H1 (cell line): ENCODE measurements around the gene TMEM185B. TPM values are rescaled to one million over a fixed set of nuclear protein-coding genes. Genes with fewer than 3 reads are reported as not detected.
"Not testable (repeated sequence)": the region's sequence is repeated elsewhere in the genome, so short reads cannot be mapped to it uniquely, and the experiment has no call there.

ENCODE experiments used
- CTCF ChIA-PET: fragments of 300-600 bp; sonication (Branson Sonifier 250); formaldehyde crosslinking; loops from one replicate; lab custom pipeline; 2021; ENCODE audit not compliant: partially characterized antibody; lab: Charles Lee
- POLR2A ChIA-PET: fragments of 300-600 bp; sonication (Branson Sonifier 250); formaldehyde crosslinking; loops from one replicate; lab custom pipeline; 2021; ENCODE audit warnings: inconsistent platforms; ENCODE audit not compliant: partially characterized antibody; lab: Charles Lee
- DNase-seq, 2 experiments: peaks; one replicate each; pipeline versions ENCODE4 v3.0.0 to v3.0.0-alpha.2; 2010 to 2022; ENCODE audit warnings: low spot score in 2 of 2, low read depth in 1 of 2, mixed read lengths in 1 of 2
- FAIRE-seq: peaks from 2 replicates; lab custom pipeline; 2011; peaks lifted over from hg19 to GRCh38; lab: Jason Lieb, UNC
- H2AFZ ChIP-seq: 2 replicates; pipeline ENCODE4 v1.8.1; 2012; ENCODE audit warnings: low read length, inconsistent platforms
- H2AK5ac ChIP-seq: 2 replicates; pipeline ENCODE4 v1.6.1; 2013; ENCODE audit warnings: low read depth, low read length
- H2BK120ac ChIP-seq: replicated peaks from 2 replicates; pipeline ENCODE3; 2013; ENCODE audit warnings: low read depth, low read length, inconsistent platforms
- H2BK12ac ChIP-seq: 2 replicates; pipeline ENCODE4 v1.6.1; 2013; ENCODE audit warnings: low read depth, low read length
- H2BK15ac ChIP-seq: 2 replicates; pipeline ENCODE4 v1.6.1; 2013; ENCODE audit warnings: low read length
- H2BK20ac ChIP-seq: 2 replicates; pipeline ENCODE4 v1.6.1; 2013; ENCODE audit warnings: low read length
- H2BK5ac ChIP-seq: 2 replicates; pipeline ENCODE4 v1.6.1; 2013; ENCODE audit warnings: low read depth, low read length
- H3K14ac ChIP-seq: 2 replicates; pipeline ENCODE4 v1.6.1; 2013; ENCODE audit warnings: inconsistent platforms; ENCODE audit not compliant: insufficient read length
- H3K18ac ChIP-seq: 2 replicates; pipeline ENCODE4 v1.6.1; 2013; ENCODE audit warnings: low read length; ENCODE audit errors: extremely low read depth
- H3K23ac ChIP-seq: 2 replicates; pipeline ENCODE4 v1.6.1; 2013; ENCODE audit warnings: inconsistent platforms; ENCODE audit not compliant: insufficient read length
- H3K23me2 ChIP-seq: 2 replicates; pipeline ENCODE4 v1.6.1; 2013; ENCODE audit warnings: low read depth, low read length
- H3K27ac ChIP-seq: 2 replicates; pipeline ENCODE4 v1.6.1; 2011; ENCODE audit warnings: low read depth, low read length, inconsistent platforms
- H3K27me3 ChIP-seq, 4 experiments: replicated peaks in 1 of 4; 1 replicate in 1 of 4; 2 replicates in 3 of 4; pipeline versions ENCODE4 v1.6.1 to v1.8.1; 2011 to 2013; ENCODE audit warnings: low read length in 3 of 4, mild to moderate bottlenecking in 3 of 4, inconsistent platforms in 2 of 4, mixed read lengths in 2 of 4, moderate library complexity in 1 of 4; ENCODE audit not compliant: control insufficient read depth in 3 of 4, insufficient read depth in 3 of 4; ENCODE audit errors: extremely low read depth in 1 of 4
- H3K36me3 ChIP-seq, 4 experiments: 2 replicates each; pipeline versions ENCODE4 v1.6.1 to v1.8.1; 2011 to 2013; ENCODE audit warnings: mild to moderate bottlenecking in 4 of 4, low read length in 3 of 4, moderate library complexity in 2 of 4, control low read depth in 1 of 4, inconsistent platforms in 1 of 4; ENCODE audit not compliant: insufficient read depth in 4 of 4, control insufficient read depth in 2 of 4
- H3K4ac ChIP-seq: replicated peaks from 2 replicates; pipeline ENCODE3; 2013; ENCODE audit warnings: low read length, low read depth, mixed read lengths, inconsistent platforms; ENCODE audit not compliant: insufficient read length
- H3K4me1 ChIP-seq, 4 experiments: replicated peaks in 1 of 4; 1 replicate in 1 of 4; 2 replicates in 3 of 4; pipeline versions ENCODE4 v1.6.1 to v1.8.1; 2011 to 2013; ENCODE audit warnings: low read length in 3 of 4, inconsistent platforms in 2 of 4, mixed read lengths in 1 of 4; ENCODE audit not compliant: insufficient read depth in 4 of 4, control insufficient read depth in 3 of 4
- H3K4me2 ChIP-seq, 2 experiments: 2 replicates each; pipeline versions ENCODE4 v1.6.1 to v1.8.1; 2011 to 2013; ENCODE audit warnings: low read depth in 2 of 2, low read length in 2 of 2, control low read depth in 1 of 2, inconsistent platforms in 1 of 2, mild to moderate bottlenecking in 1 of 2; ENCODE audit not compliant: insufficient read depth in 1 of 2
- H3K4me3 ChIP-seq, 4 experiments: fragments of 200-600, 300-600 bp in 1 of 4; sonication (generic), shearing (Covaris generic), sonication (Bioruptor Twin) in 1 of 4; 2 replicates each; pipeline versions ENCODE4 v1.5.1 to v1.8.1; 2011 to 2016; ENCODE audit warnings: low read length in 4 of 4, low read depth in 3 of 4, control low read depth in 2 of 4, inconsistent platforms in 2 of 4, mild to moderate bottlenecking in 2 of 4, mixed read lengths in 1 of 4, moderate library complexity in 1 of 4; ENCODE audit not compliant: insufficient read depth in 2 of 4; ENCODE audit errors: extremely low read depth in 1 of 4
- H3K56ac ChIP-seq: replicated peaks from 2 replicates; pipeline ENCODE3; 2013; ENCODE audit warnings: low read depth, mild to moderate bottlenecking, mixed read lengths, low read length, inconsistent platforms; ENCODE audit not compliant: insufficient read length
- H3K79me1 ChIP-seq: 2 replicates; pipeline ENCODE4 v1.6.1; 2013; ENCODE audit warnings: low read depth, low read length, control low read depth
- H3K79me2 ChIP-seq, 2 experiments: 2 replicates each; pipeline versions ENCODE4 v1.6.1 to v1.8.1; 2012 to 2013; ENCODE audit warnings: low read length in 2 of 2, mild to moderate bottlenecking in 2 of 2, inconsistent platforms in 1 of 2; ENCODE audit not compliant: insufficient read depth in 2 of 2, control insufficient read depth in 1 of 2
- H3K9ac ChIP-seq, 4 experiments: replicated peaks in 1 of 4; 1 replicate in 1 of 4; 2 replicates in 3 of 4; pipeline versions ENCODE4 v1.6.1 to v1.8.1; 2011 to 2013; ENCODE audit warnings: low read depth in 3 of 4, low read length in 3 of 4, control low read depth in 2 of 4, mild to moderate bottlenecking in 2 of 4, moderate library complexity in 2 of 4, inconsistent platforms in 1 of 4; ENCODE audit errors: extremely low read depth in 1 of 4
- H3K9me3 ChIP-seq, 2 experiments: 2 replicates each; pipeline versions ENCODE4 v1.6.1 to v1.8.1; 2012 to 2013; ENCODE audit warnings: mild to moderate bottlenecking in 2 of 2, moderate library complexity in 2 of 2, control low read depth in 1 of 2, inconsistent platforms in 1 of 2, low read depth in 1 of 2, low read length in 1 of 2, mixed read lengths in 1 of 2; ENCODE audit not compliant: insufficient read depth in 2 of 2
- H4K20me1 ChIP-seq, 2 experiments: replicated peaks in 1 of 2; 2 replicates each; pipeline versions ENCODE3 to v1.8.1; 2011 to 2013; ENCODE audit warnings: inconsistent platforms in 2 of 2, low read length in 2 of 2, mild to moderate bottlenecking in 1 of 2; ENCODE audit not compliant: insufficient read depth in 2 of 2, control insufficient read depth in 1 of 2
- H4K5ac ChIP-seq: 2 replicates; pipeline ENCODE4 v1.6.1; 2013; ENCODE audit warnings: low read length, low read depth, mixed read lengths, inconsistent platforms; ENCODE audit not compliant: insufficient read length
- H4K8ac ChIP-seq: 2 replicates; pipeline ENCODE4 v1.8.0; 2013; ENCODE audit warnings: mild to moderate bottlenecking, moderate library complexity, low read length, inconsistent platforms; ENCODE audit not compliant: insufficient read depth; ENCODE audit errors: extremely low read depth
- H4K91ac ChIP-seq: replicated peaks from 2 replicates; pipeline ENCODE3; 2013; ENCODE audit warnings: low read length, mixed read lengths, inconsistent platforms; ENCODE audit not compliant: insufficient read length
- WGBS, 2 experiments: shearing (Covaris generic) in 1 of 2; methylation state at CpG; one replicate each; pipeline versions ENCODE4 v1.1.6 to v1.1.7; 2013 to 2015; ENCODE audit warnings: low lambda C conversion rate in 2 of 2, mixed read lengths in 2 of 2, inconsistent platforms in 1 of 2, low coverage in 1 of 2, missing lambda C conversion rate in 1 of 2; ENCODE audit not compliant: insufficient replicate concordance in 2 of 2, insufficient coverage in 1 of 2, insufficient read length in 1 of 2; ENCODE audit errors: extremely low coverage in 1 of 2, missing lambda C conversion rate in 1 of 2; 5-methylcytosine and 5-hydroxymethylcytosine counted together
- polyA plus RNA-seq, 7 experiments: library from polyadenylated mRNA; depleted of rRNA in 3 of 7; stranded (reverse) in 5 of 7; unstranded in 2 of 7; fragments of >200 nt in 5 of 7; fragments of 200-250 nt in 2 of 7; gene quantifications; 1 replicate in 5 of 7; 2 replicates in 1 of 7; 4 replicates in 1 of 7; pipeline versions ENCODE4 v1.2.1 to v1.2.3, GENCODE V29; 2011 to 2013; ENCODE audit warnings: missing spikeins in 2 of 7, mixed read lengths in 2 of 7
- total RNA-seq: library from RNA; stranded (reverse); fragmentation: NEBNext Ultra II Directional; extraction: Animal tissue kit (Norgen Biotek cat#: 25700); gene quantifications from 2 replicates; pipeline ENCODE4 v1.2.1, GENCODE V29; 2021

The TMEM185B gene
- total and polyA plus RNA-seq, 2 of the 8 experiments (the other 6 are each of a cell fraction or from before 2014, with no cell fraction given), result 13.5 to 14.0 TPM

DNA sequence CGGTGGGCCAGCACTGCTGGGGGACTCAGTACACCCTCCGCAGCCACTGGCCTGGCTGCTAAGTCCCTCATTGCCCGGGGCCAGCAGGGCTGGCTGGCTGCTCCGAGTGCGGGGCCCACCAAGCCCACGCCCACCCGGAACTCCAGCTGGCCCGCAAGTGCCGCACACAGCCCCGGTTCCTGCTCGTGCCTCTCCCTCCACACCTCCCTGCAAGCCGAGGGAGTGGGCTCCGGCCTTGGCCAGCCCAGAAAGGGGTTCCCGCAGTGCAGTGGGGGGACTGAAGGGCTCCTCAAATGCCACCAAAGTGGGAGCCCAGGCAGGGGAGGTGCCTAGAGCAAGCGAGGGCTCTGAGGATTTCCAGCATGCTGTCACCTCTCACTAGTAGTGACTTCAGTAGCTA lies 36.7 kb upstream of the TMEM185B start:
- CTCF ChIA-PET, POLR2A ChIA-PET, H3K4ac ChIP-seq, H3K27me3 ChIP-seq, FAIRE-seq, H3K56ac ChIP-seq, H2AK5ac ChIP-seq, H3K9ac ChIP-seq, DNase-seq, H4K5ac ChIP-seq, H2BK15ac ChIP-seq, H3K36me3 ChIP-seq, H3K4me3 ChIP-seq, H3K14ac ChIP-seq, H2BK20ac ChIP-seq, H2AFZ ChIP-seq, H4K91ac ChIP-seq, H3K4me2 ChIP-seq, H2BK5ac ChIP-seq, H3K79me2 ChIP-seq, H4K8ac ChIP-seq, H3K27ac ChIP-seq, H3K18ac ChIP-seq, H3K79me1 ChIP-seq, H3K4me1 ChIP-seq, H3K23ac ChIP-seq, H2BK12ac ChIP-seq, H4K20me1 ChIP-seq, H2BK120ac ChIP-seq, H3K23me2 ChIP-seq: not testable (repeated sequence)
- H3K9me3 ChIP-seq, result peaks cover 7 to 11% of the 10 kb centered on the region in 2 experiments; a peak in 2 of 4 replicates
- 98% methylated on average over 8 of the region's 15 CpGs; no CpG with 5 or more reads in 1 of the 2 experiments for WGBS, 2 experiments
